Thyroid gland (tissue), 4 donors: Measurements from ENCODE around the gene ALKBH3. TPM values are rescaled to one million over a fixed set of nuclear protein-coding genes. Genes with fewer than 3 reads are reported as not detected.

ENCODE experiments used
- total RNA-seq, 4 donors: library from RNA; depleted of rRNA; stranded (reverse); fragments of >200 nt; gene quantifications; one replicate each; pipeline ENCODE4 v1.2.3, GENCODE V29; 2016

Gene ALKBH3
- total RNA-seq, 4 donors from 2014 or later: 32.6 to 44.3 (median 40.4) TPM

Other genes with a start within 250 kb of the ALKBH3 start
- gene HSD17B12, start 200.1 kb upstream of the ALKBH3 start, total RNA-seq: 100 to 1,000 TPM in 1 of 4 donors, 10 to 100 TPM in 3; 70.1 to 104 (median 94.4) TPM
- gene C11orf96, start 61.8 kb downstream of the ALKBH3 start, total RNA-seq: 100 to 1,000 TPM in 1 of 4 donors, 10 to 100 TPM in 3; 27.7 to 100 (median 73.5) TPM
- gene ACCSL, start 167.2 kb downstream of the ALKBH3 start, total RNA-seq: not detected
- gene ACCS, start 185.4 kb downstream of the ALKBH3 start, total RNA-seq: 10 to 100 TPM; 14.4 to 23.2 (median 20.1) TPM
- gene EXT2, start 214.8 kb downstream of the ALKBH3 start, total RNA-seq: 10 to 100 TPM; 53.2 to 95.8 (median 66.3) TPM